Suprapubic skin (tissue), 4 donors: ENCODE data around the gene ABCB7. TPM values are rescaled to one million over a fixed set of nuclear protein-coding genes. Genes with fewer than 3 reads are reported as not detected.

Source experiments
- DNase-seq, 2 donors: peaks; one replicate each; pipeline ENCODE4 v3.0.0-alpha.2; 2019; ENCODE audit warnings: low spot score in 2 of 2
- H3K27ac ChIP-seq: fragments of 200-600 bp; sonication (generic); one replicate; pipeline ENCODE4 v1.5.1; 2019
- H3K27me3 ChIP-seq: fragments of 200-600 bp; sonication (generic); one replicate; pipeline ENCODE4 v1.5.1; 2019
- H3K36me3 ChIP-seq: fragments of 200-600 bp; sonication (generic); one replicate; pipeline ENCODE4 v1.5.1; 2019
- H3K4me1 ChIP-seq: fragments of 200-600 bp; sonication (generic); one replicate; pipeline ENCODE4 v1.5.1; 2019
- H3K4me3 ChIP-seq: fragments of 200-600 bp; sonication (generic); one replicate; pipeline ENCODE4 v1.5.1; 2019; ENCODE audit warnings: mild to moderate bottlenecking
- H3K9me3 ChIP-seq: fragments of 200-600 bp; sonication (generic); one replicate; pipeline ENCODE4 v1.5.1; 2019
- CTCF ChIP-seq, 2 donors: fragments of 200-600 bp in 1 of 2; fragments of 450-650 bp in 1 of 2; sonication (generic) in 1 of 2; IDR thresholded peaks; one replicate each; pipeline ENCODE4 v1.5.1; 2016 to 2019; ENCODE audit warnings: antibody characterized with exemption in 2 of 2, mild to moderate bottlenecking in 1 of 2, moderate library complexity in 1 of 2
- EP300 ChIP-seq: sonication (generic); formaldehyde crosslinking; IDR thresholded peaks from one replicate; pipeline ENCODE4 v1.6.1; 2017; ENCODE audit warnings: antibody characterized with exemption
- POLR2A ChIP-seq, 2 donors: fragments of 450-650 bp; IDR thresholded peaks; one replicate each; pipeline ENCODE4 v1.6.1; 2017; ENCODE audit warnings: antibody characterized with exemption in 2 of 2, mild to moderate bottlenecking in 2 of 2, moderate library complexity in 2 of 2
- POLR2AphosphoS5 ChIP-seq, 3 donors: sonication (generic); formaldehyde crosslinking; IDR thresholded peaks; one replicate each; pipeline ENCODE4 v1.6.1; 2017; ENCODE audit warnings: antibody characterized with exemption in 3 of 3
- WGBS: methylation state at CpG from one replicate; pipeline ENCODE4 v1.1.5; 2018; 5-methylcytosine and 5-hydroxymethylcytosine counted together
- total RNA-seq, 4 donors: library from RNA; depleted of rRNA; stranded (reverse); fragments of >200 nt; gene quantifications; one replicate each; pipeline ENCODE4 v1.1.0, GENCODE V29; 2016

The ABCB7 gene
- total RNA-seq, 4 donors from 2014 or later: 52.2 to 78.4 (median 62.7) TPM

- Histone ChIP-seq H3K4me1 (no peaks in the 10 kb centered on the region), H3K4me3 (no peak overlapping the region), H3K9me3 (no peaks in the 10 kb centered on the region), H3K27ac (no peak overlapping the region), H3K27me3 (no peaks in the 10 kb centered on the region), H3K36me3 (no peaks in the 10 kb centered on the region)
- DNase-seq: no peak
- TF ChIP-seq EP300: no peak
- no peak for TF ChIP-seq POLR2A (IDR thresholded peaks at IDR 0.05)
- TF ChIP-seq POLR2AphosphoS5 (IDR thresholded peaks at IDR 0.05): no peak
- TF ChIP-seq CTCF (IDR thresholded peaks at IDR 0.05): no peak
- WGBS: 85% methylated on average over 1 of the region's 1 CpG
These were observed 42.4 kb downstream of the ABCB7 start for GRCh38 chrX:75113664-75114063.

DNA sequence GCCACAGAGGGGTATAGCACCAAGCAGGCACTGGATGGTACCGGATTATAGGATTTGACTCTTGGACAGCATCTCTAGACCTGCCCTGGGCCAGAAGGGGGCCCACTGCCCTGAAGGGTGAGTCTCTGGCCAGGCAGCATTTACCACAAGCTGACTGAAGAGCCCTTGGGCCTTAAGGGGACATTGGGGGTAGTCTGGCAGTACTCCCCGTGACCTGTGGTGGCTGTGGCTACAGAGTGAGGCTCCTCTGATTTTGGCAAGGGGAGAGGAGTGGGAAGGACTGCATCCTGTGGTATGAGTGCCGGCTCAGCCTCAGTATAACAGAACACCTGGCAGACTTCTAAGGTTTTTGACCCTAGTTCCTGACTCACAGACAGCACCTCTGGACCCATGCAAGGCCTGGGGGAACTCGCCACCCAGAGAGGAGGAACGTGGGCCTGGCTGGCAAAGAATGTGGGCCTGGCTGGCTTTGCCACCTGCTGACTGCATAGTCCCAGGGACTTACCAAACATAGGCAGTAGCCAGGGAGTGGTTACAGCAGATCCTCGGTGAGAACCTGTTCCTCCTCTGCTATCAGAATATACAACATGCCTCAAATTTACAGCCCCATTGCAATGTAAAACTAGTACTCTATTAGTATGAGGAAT lies 48.1 kb downstream of the ABCB7 start:
- H3K9me3 ChIP-seq: no peaks in the 10 kb centered on the region
- H3K27me3 ChIP-seq: no peaks in the 10 kb centered on the region
- TF ChIP-seq CTCF (IDR thresholded peaks at IDR 0.05) (no peak), POLR2AphosphoS5 (IDR thresholded peaks at IDR 0.05) (no peak), POLR2A (IDR thresholded peaks at IDR 0.05) (no peak), EP300 (no peak)
- 62% methylated on average over 2 of the region's 6 CpGs for WGBS
- no peak overlapping the region for H3K27ac ChIP-seq
- no peaks in the 10 kb centered on the region for H3K36me3 ChIP-seq
- DNase-seq: no peak
- no peak overlapping the region for H3K4me3 ChIP-seq
- no peaks in the 10 kb centered on the region for H3K4me1 ChIP-seq

- Histone ChIP-seq H3K4me3 (no peak overlapping the region), H3K36me3 (no peaks in the 10 kb centered on the region), H3K9me3 (no peaks in the 10 kb centered on the region), H3K4me1 (no peaks in the 10 kb centered on the region), H3K27ac (no peak overlapping the region), H3K27me3 (no peaks in the 10 kb centered on the region)
- no peak for DNase-seq
- 83% methylated on average over 10 of the region's 10 CpGs for whole genome bisulfite sequencing
- TF ChIP-seq POLR2AphosphoS5 (IDR thresholded peaks at IDR 0.05) (no peak), EP300 (no peak)
These were observed 49.3 kb downstream of the ABCB7 start for GRCh38 chrX:75106772-75107171.

DNA sequence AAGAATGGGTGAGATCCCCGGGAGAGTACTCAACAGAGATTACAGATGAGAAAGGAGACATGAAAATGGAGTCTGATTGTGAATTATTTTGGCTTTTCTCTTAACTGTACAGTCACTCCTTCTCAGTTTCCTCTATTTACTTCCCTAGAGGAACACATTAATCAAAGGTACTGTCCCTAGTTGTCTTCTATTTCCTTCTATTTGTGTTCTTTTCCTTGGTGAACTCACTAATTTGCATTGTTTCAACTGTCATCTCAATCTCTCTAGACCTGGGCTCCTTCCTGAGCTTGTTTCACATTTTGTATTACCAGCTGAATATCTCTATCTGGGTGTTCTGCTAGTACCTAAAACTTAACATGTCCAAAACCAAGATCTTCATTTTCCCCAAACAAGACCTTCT lies 59.8 kb downstream of the ABCB7 start:
- H3K4me1 ChIP-seq: no peaks in the 10 kb centered on the region
- H3K27ac ChIP-seq: no peak overlapping the region
- H3K27me3 ChIP-seq: no peaks in the 10 kb centered on the region
- no peaks in the 10 kb centered on the region for H3K9me3 ChIP-seq
- no peak overlapping the region for H3K4me3 ChIP-seq
- 69% methylated on average over 1 of the region's 1 CpG for WGBS
- H3K36me3 ChIP-seq: no peaks in the 10 kb centered on the region
- TF ChIP-seq EP300 (no peak), POLR2A (IDR thresholded peaks at IDR 0.05) (no peak), POLR2AphosphoS5 (IDR thresholded peaks at IDR 0.05) (no peak), CTCF (IDR thresholded peaks at IDR 0.05) (no peak)
- DNase-seq: no peak

DNA sequence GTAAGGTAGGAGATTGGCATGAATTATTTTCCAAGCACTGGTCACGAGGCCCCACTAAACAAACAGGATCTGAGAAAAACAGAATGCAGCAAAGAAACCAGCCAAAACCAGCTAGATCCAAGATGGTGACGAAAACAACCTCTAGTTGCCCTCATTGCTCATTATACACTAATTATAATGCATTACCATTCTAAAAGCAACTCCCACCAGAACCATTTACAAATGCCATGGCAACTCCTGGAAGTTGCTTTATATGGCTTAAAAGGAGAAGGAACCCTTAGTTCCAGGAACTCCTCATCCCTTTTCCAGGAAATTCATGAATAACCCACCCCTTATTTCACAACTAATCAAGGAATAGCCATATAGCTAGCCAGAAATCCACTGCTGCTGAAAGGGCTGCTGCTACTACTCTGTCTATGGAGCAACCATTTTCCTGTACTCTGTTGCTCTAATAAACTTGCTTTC lies 69.3 kb downstream of the ABCB7 start:
- TF ChIP-seq EP300 (no peak), POLR2AphosphoS5 (IDR thresholded peaks at IDR 0.05) (no peak), CTCF (IDR thresholded peaks at IDR 0.05) (no peak), POLR2A (IDR thresholded peaks at IDR 0.05) (no peak)
- H3K4me3 ChIP-seq: no peak overlapping the region
- no peak overlapping the region for H3K27ac ChIP-seq
- 57% methylated on average over 2 of the region's 2 CpGs for WGBS
- DNase-seq: no peak
- H3K4me1 ChIP-seq: no peaks in the 10 kb centered on the region
- H3K27me3 ChIP-seq: no peaks in the 10 kb centered on the region
- no peaks in the 10 kb centered on the region for H3K9me3 ChIP-seq
- no peaks in the 10 kb centered on the region for H3K36me3 ChIP-seq

DNA sequence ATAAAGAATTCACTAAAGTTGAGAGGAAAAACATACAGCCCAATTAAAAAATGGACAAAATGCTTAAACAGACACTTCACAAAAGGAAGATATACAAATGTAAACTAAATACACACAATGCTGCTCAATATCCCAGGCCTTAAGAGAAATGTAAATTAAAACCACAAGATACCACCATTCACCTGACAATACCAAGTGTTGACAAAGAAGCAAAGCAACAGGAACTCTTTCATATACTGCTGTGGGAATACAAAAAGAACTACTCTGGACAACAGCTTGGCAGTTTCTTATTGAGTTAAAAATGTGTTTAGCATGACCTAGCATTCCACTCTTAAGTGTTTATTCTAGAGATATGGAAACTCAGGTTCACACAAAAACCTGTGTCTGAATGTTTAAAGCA lies 71.3 kb downstream of the ABCB7 start:
- no peak for DNase-seq
- no peaks in the 10 kb centered on the region for H3K36me3 ChIP-seq
- H3K4me3 ChIP-seq: no peak overlapping the region
- no peaks in the 10 kb centered on the region for H3K4me1 ChIP-seq
- TF ChIP-seq EP300: no peak
- no peaks in the 10 kb centered on the region for H3K27me3 ChIP-seq
- no peaks in the 10 kb centered on the region for H3K9me3 ChIP-seq
- H3K27ac ChIP-seq: no peak overlapping the region
